GM23248 (cell line): ENCODE data around the gene ATP1B3. TPM values are rescaled to one million over a fixed set of nuclear protein-coding genes. Genes with fewer than 3 reads are reported as not detected.
A peak's percentile ranks its signal among the peaks of the same experiment; 100 is the strongest.

ENCODE experiments used
- DNase-seq: peaks from one replicate; pipeline ENCODE4 v3.0.0-alpha.2; 2015
- H2AFZ ChIP-seq: fragments of 200-600 bp; sonication (generic); 2 replicates; pipeline ENCODE4 v1.6.1; 2016; ENCODE audit warnings: antibody characterized with exemption
- H3F3A ChIP-seq: fragments of 200-600 bp; sonication (generic); 2 replicates; pipeline ENCODE4 v1.6.1; 2016; ENCODE audit warnings: mild to moderate bottlenecking, antibody characterized with exemption, mixed run types; ENCODE audit not compliant: insufficient read depth
- H3K27ac ChIP-seq: fragments of 200-600 bp; sonication (generic); 2 replicates; pipeline ENCODE4 v1.5.1; 2016; ENCODE audit warnings: mild to moderate bottlenecking
- H3K27me3 ChIP-seq: fragments of 200-600 bp; sonication (generic); replicated peaks from 2 replicates; pipeline ENCODE4 v1.6.1; 2016; ENCODE audit warnings: mild to moderate bottlenecking; ENCODE audit not compliant: insufficient read depth
- H3K36me3 ChIP-seq: fragments of 200-600 bp; sonication (generic); 2 replicates; pipeline ENCODE4 v1.6.1; 2016; ENCODE audit warnings: low read depth, mild to moderate bottlenecking
- H3K4me1 ChIP-seq: fragments of 200-600 bp; sonication (generic); 2 replicates; pipeline ENCODE4 v1.6.1; 2016; ENCODE audit warnings: mild to moderate bottlenecking; ENCODE audit not compliant: insufficient read depth
- H3K4me2 ChIP-seq: fragments of 200-600 bp; sonication (generic); one replicate; pipeline ENCODE4 v1.6.1; 2016; ENCODE audit warnings: mild to moderate bottlenecking; ENCODE audit not compliant: unreplicated experiment
- H3K4me3 ChIP-seq: fragments of 200-600 bp; sonication (generic); 2 replicates; pipeline ENCODE4 v1.5.1; 2016; ENCODE audit warnings: mild to moderate bottlenecking
- H3K79me2 ChIP-seq: fragments of 200-600 bp; sonication (generic); 2 replicates; pipeline ENCODE4 v1.6.1; 2016; ENCODE audit warnings: mild to moderate bottlenecking; ENCODE audit not compliant: insufficient read depth
- H3K9ac ChIP-seq: fragments of 200-600 bp; sonication (generic); 2 replicates; pipeline ENCODE4 v1.6.1; 2016; ENCODE audit warnings: mild to moderate bottlenecking
- H3K9me2 ChIP-seq: fragments of 200-600 bp; sonication (generic); 2 replicates; pipeline ENCODE4 v1.6.1; 2016; ENCODE audit warnings: mixed run types, mild to moderate bottlenecking, moderate library complexity; ENCODE audit not compliant: insufficient read depth
- H3K9me3 ChIP-seq: fragments of 200-600 bp; sonication (generic); one replicate; pipeline ENCODE4 v1.6.1; 2017; ENCODE audit warnings: low read depth
- H4K20me1 ChIP-seq: fragments of 200-600 bp; sonication (generic); 2 replicates; pipeline ENCODE4 v1.6.0; 2016; ENCODE audit not compliant: insufficient read depth
- EZH2 ChIP-seq: fragments of 200-600 bp; sonication (generic); IDR thresholded peaks from 2 replicates; pipeline ENCODE4 v1.6.1; 2018; ENCODE audit warnings: antibody characterized with exemption, mild to moderate bottlenecking; ENCODE audit not compliant: insufficient read depth, poor library complexity, severe bottlenecking
- EZH2phosphoT487 ChIP-seq: fragments of 200-600 bp; sonication (generic); IDR thresholded peaks from 2 replicates; pipeline ENCODE4 v1.6.1; 2018; ENCODE audit warnings: antibody characterized with exemption, moderate library complexity, mild to moderate bottlenecking, low read depth; ENCODE audit not compliant: insufficient read depth
- whole genome bisulfite sequencing, 2 experiments: methylation state at CpG; one replicate each; pipeline ENCODE4 v1.1.6; 2015 to 2017; ENCODE audit warnings: low lambda C conversion rate in 2 of 2, low coverage in 1 of 2; ENCODE audit errors: missing lambda C conversion rate in 2 of 2; 5-methylcytosine and 5-hydroxymethylcytosine counted together
- in situ Hi-C: fragments of 300-500 bp; cut with MboI; formaldehyde crosslinking; loops from 2 replicates; pipeline ENCODE4 v1.15.0; 2020
- polyA plus RNA-seq: library from polyadenylated mRNA; unstranded; fragments of >200 nt; fragmentation: Nextera tagmentation; extraction: Ambion mirVana; gene quantifications from 2 replicates; pipeline ENCODE4 v1.2.1, GENCODE V29; 2016
- total RNA-seq: library from RNA; depleted of rRNA; stranded (reverse); fragments of >200 nt; shearing (Covaris generic); gene quantifications from 2 replicates; pipeline ENCODE4 v1.2.3, GENCODE V29; 2014

Gene ATP1B3
- total and polyA plus RNA-seq, 2 experiments from 2014 or later = 73.6 to 245 TPM

DNA sequence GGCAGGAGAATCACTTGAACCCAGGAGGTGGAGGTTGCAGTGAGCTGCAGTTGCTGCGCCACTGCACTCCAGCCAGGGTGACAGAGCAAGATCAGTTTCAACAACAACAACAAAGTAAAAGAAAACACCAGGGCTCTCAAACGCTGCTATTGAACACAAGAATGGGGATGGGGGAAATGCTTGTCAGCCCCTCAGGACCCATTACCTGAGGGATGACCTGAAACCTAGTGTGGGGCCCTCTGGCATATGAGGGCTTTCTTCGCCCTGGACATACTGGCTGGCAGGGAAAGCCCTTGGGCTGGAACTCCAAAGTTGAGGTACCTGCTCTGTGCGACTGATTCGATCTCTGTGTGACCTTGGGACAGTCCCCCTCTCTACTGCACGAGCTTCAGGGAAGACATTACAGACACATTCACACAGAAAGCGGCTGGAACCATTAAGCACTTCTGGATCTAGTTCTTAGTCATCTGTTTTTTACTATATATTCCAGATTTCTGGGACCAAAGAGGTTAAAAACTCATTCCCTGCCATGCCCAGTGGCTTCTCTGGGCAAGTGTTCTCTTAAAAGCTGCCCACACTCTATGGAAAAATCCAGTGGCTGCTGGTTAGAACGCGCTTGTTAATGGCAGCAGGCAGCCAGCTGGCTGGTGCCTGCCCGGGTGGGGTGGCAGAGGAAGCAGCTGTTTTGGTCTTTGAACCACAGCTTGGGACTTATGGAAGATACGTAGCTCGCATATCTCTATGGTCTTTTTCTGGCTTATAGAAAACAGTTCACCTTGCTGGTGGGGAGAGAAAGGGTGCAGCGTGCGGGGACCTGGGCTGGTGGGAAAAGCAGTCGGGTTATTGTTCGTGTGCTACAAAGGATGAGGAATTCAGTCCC, 57.2 kb downstream of the ATP1B3 start:
- no peak overlapping the region for H3K4me3 ChIP-seq
- no peaks in the 10 kb centered on the region for H4K20me1 ChIP-seq
- no peaks in the 10 kb centered on the region for H3K4me1 ChIP-seq
- no peaks in the 10 kb centered on the region for H3K9me2 ChIP-seq
- no peaks in the 10 kb centered on the region for H3F3A ChIP-seq
- H3K9ac ChIP-seq = no peak overlapping the region
- 71% methylated on average over 16 of the region's 16 CpGs for WGBS, 2 experiments
- no peaks in the 10 kb centered on the region for H3K27me3 ChIP-seq
- in situ Hi-C loops = no loop called here
- no peaks in the 10 kb centered on the region for H3K9me3 ChIP-seq
- H3K79me2 ChIP-seq = no peaks in the 10 kb centered on the region
- H3K27ac ChIP-seq = no peak overlapping the region
- no peaks in the 10 kb centered on the region for H3K36me3 ChIP-seq
- TF ChIP-seq EZH2 (no peak), EZH2phosphoT487 (no peak)
- no peak overlapping the region for H2AFZ ChIP-seq
- no peak overlapping the region for H3K4me2 ChIP-seq
- no peak for DNase-seq

DNA sequence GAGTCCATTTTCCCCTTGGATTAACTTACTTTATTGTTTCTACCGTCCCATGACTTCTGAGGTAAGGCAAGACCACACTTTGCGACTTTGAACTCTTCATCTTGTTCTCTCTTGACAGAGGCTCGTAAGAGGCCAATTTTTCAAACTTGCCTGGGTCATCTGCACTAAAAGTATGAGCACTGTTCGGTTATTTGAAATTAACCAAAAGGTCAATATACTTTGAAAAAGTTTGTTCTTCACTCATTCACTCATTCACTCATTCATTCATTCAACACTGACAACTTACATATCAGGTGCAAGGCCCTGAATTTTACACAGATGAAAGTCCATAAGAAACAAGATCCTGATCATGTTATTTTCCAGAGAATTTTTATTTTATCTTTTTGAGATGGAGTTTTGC, 57.9 kb downstream of the ATP1B3 start:
- WGBS, 2 experiments = 68% methylated on average over 4 of the region's 4 CpGs
- Histone ChIP-seq H3K9me3 (no peaks in the 10 kb centered on the region), H3K27me3 (no peaks in the 10 kb centered on the region), H4K20me1 (no peaks in the 10 kb centered on the region), H3K4me3 (no peak overlapping the region), H2AFZ (no peak overlapping the region), H3K4me2 (no peak overlapping the region), H3K36me3 (no peaks in the 10 kb centered on the region), H3K9ac (no peak overlapping the region), H3K79me2 (no peaks in the 10 kb centered on the region), H3F3A (no peaks in the 10 kb centered on the region), H3K27ac (no peak overlapping the region), H3K4me1 (no peaks in the 10 kb centered on the region), H3K9me2 (no peaks in the 10 kb centered on the region)
- no peak for TF ChIP-seq EZH2phosphoT487
- TF ChIP-seq EZH2 = no peak
- in situ Hi-C loops = no loop called here
- DNase-seq = no peak

DNA sequence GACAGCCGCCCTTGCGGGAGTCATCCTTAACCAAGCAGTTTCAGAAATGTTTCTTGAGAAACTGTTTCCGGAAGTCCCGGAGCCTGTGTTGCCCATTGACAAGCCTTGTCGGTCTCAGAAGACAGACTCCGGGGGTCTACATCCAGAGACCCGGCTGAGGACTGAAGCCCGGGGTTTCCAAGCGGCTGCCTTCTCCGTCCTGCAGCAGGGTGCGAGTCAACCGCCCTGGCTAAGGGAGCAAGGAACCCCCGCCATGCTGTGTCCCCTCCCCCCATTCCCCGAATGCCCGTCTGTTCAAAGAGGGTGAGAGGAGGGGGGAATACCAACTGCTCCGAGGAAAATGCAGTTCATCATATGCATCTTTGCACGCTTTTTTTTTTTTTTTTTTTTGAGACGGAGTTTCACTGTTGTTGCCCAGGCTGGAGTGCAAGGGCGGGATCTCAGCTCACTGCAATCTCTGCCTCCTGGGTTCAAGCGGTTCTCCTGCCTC, 61.6 kb downstream of the ATP1B3 start:
- H3K9me3 ChIP-seq = no peaks in the 10 kb centered on the region
- in situ Hi-C loops = no loop called here
- no peaks in the 10 kb centered on the region for H3K9me2 ChIP-seq
- no peak for DNase-seq
- TF ChIP-seq EZH2 (no peak), EZH2phosphoT487 (no peak)
- H3K4me3 ChIP-seq = no peak overlapping the region
- H3F3A ChIP-seq = peaks cover 6% of the 10 kb centered on the region
- H3K9ac ChIP-seq = no peak overlapping the region
- peaks cover 14% of the 10 kb centered on the region for H3K4me1 ChIP-seq
- H3K27ac ChIP-seq = no peak overlapping the region
- no peaks in the 10 kb centered on the region for H4K20me1 ChIP-seq
- 96 to 98% methylated on average over 16 to 20 of the region's 20 CpGs for WGBS, 2 experiments
- H3K79me2 ChIP-seq = no peaks in the 10 kb centered on the region
- H3K4me2 ChIP-seq = no peak overlapping the region
- H2AFZ ChIP-seq = no peak overlapping the region
- no peaks in the 10 kb centered on the region for H3K36me3 ChIP-seq
- no peaks in the 10 kb centered on the region for H3K27me3 ChIP-seq

DNA sequence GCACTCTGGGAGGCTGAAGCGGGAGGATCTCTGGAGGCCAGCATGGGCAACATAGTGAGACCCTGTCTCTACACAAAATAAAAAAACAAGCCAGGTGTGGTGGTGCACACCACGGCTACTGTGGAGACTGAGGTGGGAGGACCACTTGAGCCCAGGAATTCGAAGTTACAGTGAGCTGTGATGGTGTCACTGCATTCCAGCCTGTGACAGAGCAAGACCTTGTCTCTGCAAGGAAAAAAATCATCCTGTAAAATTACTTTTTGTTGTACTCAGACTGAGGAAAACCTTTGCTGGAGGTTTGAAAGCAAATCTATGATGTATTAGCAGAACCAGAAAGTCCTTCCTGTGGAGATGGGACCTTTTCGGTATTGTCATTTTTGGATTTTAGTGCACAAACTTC, 63.3 kb downstream of the ATP1B3 start:
- DNase-seq = no peak
- peaks cover 14% of the 10 kb centered on the region for H3K4me1 ChIP-seq
- no peak overlapping the region for H3K4me2 ChIP-seq
- H3K79me2 ChIP-seq = no peaks in the 10 kb centered on the region
- H3K27me3 ChIP-seq = no peaks in the 10 kb centered on the region
- peaks cover 6% of the 10 kb centered on the region for H3F3A ChIP-seq
- H3K4me3 ChIP-seq = no peak overlapping the region
- H3K27ac ChIP-seq = peak overlapping the region; percentile 36
- H2AFZ ChIP-seq = no peak overlapping the region
- no peaks in the 10 kb centered on the region for H3K9me3 ChIP-seq
- 82 to 83% methylated on average over 4 of the region's 4 CpGs for WGBS, 2 experiments
- no peaks in the 10 kb centered on the region for H3K36me3 ChIP-seq
- TF ChIP-seq EZH2 (no peak), EZH2phosphoT487 (no peak)
- no peaks in the 10 kb centered on the region for H4K20me1 ChIP-seq
- in situ Hi-C loops = no loop called here
- no peaks in the 10 kb centered on the region for H3K9me2 ChIP-seq
- H3K9ac ChIP-seq = no peak overlapping the region
